ENCODE measurements around the gene ALX3.
A peak's percentile ranks its signal among the peaks of the same experiment; 100 is the strongest.

Gene ALX3

GRCh38 chr1:110070671-110071242, at the start of gene ALX3:
ALX3 (minus strand) TSS chr1:110070672; CDS start chr1:110070612, 60 bp downstream.
- DNase-seq (ENCODE audit: low read depth), result no peak

GRCh38 chr1:110119843-110120242, 49.4 kb upstream of the ALX3 start:
- DNase-seq (ENCODE audit: low read depth), result no peak

DNA sequence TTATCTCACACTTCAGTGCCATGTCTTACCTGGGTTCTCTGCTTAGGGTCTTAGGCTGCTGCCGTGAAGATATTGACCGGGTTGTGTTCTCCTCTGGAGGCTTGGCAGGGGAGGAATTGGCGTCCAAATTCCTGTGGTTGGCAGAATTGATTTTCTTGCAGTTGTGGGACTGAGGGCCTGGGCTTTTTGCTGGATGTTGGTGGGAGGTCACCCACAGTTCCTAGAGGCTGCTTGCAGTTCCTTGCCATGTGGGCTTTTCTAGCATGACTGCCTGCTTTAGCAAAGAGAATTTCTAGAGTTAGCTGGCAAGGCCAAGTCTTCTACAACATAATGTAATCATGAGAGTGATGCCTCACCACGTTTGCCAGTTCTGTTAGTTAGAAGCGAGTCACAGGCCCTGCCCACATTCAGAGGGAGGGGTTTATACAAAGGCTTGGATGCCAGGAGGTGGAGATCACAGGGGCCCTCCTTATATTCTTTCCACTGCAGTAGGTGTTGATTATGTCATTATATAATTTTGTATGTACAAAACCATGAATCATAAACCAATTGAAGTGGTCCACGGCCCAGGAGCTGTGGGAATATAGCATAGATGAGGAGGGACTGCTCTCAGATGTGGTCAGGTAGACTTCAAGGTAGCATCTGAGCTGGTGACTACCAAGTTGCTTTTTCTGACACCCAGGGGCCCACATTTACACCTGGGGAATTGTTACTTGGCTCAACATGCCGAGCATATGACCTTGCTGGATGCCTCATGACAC, 48.3 kb upstream of the ALX3 start:
- peak; percentile 12 for DNase-seq (ENCODE audit: low read depth)

- no peak for DNase-seq (ENCODE audit: low read depth)
Measured at GRCh38 chr1:110114784-110115183, 44.3 kb upstream of the ALX3 start.

GRCh38 chr1:110114173-110114572, 43.7 kb upstream of the ALX3 start:
- no peak for DNase-seq (ENCODE audit: low read depth)

DNA sequence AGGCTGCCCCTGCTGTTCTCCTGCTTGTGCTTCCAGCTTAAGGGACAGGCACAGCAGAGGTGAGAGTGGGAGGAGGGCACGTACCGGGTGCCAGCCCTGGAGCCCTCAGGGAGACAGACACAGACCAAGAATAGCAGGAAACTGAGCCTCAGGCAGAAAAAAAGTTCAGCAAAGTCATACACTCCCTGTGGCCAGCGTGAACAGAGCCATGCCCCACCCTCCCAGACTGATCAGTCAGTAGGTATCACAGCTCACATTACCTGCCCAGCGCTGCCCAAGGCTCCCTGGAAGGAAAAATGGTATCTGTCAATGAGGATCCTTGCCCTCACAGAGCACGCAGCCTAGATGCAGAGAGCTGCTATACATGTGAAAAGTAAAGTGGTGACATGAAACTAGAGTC, 43.1 kb upstream of the ALX3 start:
- DNase-seq (ENCODE audit: low read depth), result no peak

- no peak for DNase-seq (ENCODE audit: low read depth)
Measured at GRCh38 chr1:110112656-110113055, 42.2 kb upstream of the ALX3 start.

- no peak for DNase-seq (ENCODE audit: low read depth)
Measured at GRCh38 chr1:110112143-110112542, 41.7 kb upstream of the ALX3 start, which contains the start of gene UBL4B. UBL4B (plus strand) TSS chr1:110112443; CDS start chr1:110112535, 92 bp downstream.

DNA sequence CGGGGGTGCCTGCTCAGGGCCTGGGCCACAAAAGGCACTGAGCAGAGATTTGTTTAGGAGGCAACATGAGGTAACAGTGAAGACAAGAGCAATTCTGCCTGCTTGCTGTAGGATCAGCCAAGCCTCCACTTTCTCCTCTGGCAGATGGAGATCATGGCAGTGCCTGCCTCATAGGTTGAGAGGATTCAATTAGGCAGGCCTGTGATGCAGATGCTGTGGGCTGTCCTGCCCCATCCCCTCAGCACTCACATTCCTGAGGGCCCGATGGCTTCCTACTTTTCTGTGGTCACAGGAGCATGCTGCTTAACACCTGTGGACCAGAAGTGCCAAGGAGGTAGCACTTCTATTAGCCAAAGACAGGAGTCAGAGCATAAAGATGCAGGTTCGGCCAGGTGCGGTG, 40.6 kb upstream of the ALX3 start:
- DNase-seq (ENCODE audit: low read depth), result no peak

- DNase-seq (ENCODE audit: low read depth), result no peak
Measured at GRCh38 chr1:110107867-110108469, 37.5 kb upstream of the ALX3 start.

GRCh38 chr1:110106013-110106941, 35.8 kb upstream of the ALX3 start:
- no peak for DNase-seq (ENCODE audit: low read depth)

- DNase-seq (ENCODE audit: low read depth), result no peak
Measured at GRCh38 chr1:110102081-110102480, 31.6 kb upstream of the ALX3 start.

DNA sequence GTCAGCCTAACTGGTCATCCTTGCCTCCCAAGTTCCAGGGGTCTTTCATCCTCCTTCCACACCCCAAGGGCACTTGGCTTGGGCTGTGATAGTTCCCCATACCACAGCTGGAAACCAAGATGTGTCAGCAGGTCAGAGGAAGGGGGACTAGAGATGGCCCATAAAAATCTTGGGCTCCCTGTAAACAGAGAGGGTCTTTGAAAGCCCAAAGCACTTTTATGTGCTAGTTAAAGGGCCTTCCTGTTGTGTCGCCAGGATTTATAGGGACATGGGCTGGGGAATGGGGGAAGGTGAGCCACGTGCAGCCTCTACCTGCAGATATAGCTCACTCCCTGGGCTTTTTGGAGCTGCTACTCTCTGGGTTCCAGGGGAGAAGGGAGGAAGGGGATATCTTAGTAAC, 29.9 kb upstream of the ALX3 start:
- DNase-seq (ENCODE audit: low read depth), result no peak

DNA sequence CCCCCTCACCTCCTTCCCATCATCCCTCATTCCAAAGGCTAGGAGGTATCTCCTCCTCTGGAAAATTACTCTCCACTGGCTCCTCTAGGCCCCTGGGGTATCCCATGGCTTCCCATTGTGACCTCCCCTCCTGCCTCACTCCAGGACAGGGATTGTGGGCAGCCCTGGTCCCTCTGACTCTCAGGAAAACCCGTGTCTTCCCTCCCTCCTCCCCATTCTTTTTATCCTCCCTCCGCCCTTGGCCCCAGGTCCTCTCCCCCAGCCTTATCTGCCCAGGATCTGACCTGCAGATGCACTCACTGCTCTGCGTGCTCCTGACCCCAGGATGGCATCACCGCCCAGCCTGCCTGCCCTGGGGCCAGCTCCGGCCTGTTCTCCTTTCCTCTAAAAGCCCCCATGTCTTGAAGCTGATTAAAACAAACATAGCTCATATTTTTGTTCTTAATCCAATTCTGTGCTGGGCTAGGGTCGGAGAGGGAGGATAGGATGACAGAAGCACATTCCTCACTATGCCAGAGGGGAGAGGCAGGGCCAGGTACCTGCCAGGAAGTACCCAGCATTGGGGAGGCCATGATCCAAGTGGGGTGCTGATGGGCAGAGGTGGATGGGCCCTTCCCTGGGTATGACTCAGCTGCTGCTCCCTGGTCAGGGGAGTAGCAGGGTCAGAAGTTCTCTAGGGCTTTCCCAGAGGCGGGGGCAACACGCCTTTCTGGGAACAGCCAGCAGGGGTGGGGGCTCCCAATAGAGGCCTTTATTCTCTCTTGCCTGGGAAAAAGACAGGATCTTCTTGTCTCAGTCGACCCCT, 28.0 kb upstream of the ALX3 start:
- no peak for DNase-seq (ENCODE audit: low read depth)

- DNase-seq (ENCODE audit: low read depth), result no peak
Measured at GRCh38 chr1:110097507-110098221, 27.2 kb upstream of the ALX3 start.

- DNase-seq (ENCODE audit: low read depth), result no peak
Measured at GRCh38 chr1:110094931-110095654, 24.6 kb upstream of the ALX3 start.

GRCh38 chr1:110092991-110093390, 22.5 kb upstream of the ALX3 start:
- DNase-seq (ENCODE audit: low read depth), result no peak

DNA sequence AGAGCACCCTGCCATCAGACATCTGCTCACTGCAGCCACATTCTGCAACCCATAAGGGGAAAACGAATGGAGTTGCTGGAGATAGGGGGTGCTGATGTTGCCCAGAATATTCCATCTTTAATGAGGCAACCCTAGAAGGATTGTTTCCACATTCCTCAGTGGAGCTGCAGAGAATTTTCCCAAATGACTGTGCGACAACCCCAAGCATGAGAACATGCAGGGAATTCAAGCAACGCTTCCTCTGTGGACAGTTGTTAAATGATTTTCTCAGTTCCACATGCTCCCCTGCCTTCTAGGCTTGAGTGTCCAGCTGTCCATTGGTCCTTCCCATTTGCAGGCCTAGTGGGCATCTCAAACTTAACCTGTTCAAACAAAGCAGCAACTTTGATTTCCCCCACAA, 21.3 kb upstream of the ALX3 start:
- DNase-seq (ENCODE audit: low read depth), result no peak

DNA sequence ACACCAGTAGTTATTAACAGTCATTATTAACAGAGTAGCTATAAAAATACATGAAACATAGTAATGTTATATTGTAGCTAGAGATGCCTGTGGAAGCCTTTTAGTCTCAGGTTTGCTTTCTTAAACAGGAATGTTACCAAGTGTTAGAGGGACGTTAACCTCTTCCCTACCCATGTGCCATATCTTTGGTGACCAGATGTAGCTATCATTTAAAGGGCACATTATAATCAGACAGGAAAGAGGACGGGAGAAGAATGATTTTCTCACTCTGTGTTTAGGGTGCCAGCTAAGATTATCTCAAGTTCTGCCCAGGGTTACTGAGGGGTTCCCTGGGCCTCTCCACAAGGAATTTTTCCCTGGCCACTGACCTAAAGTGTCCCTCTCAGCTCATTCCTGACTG, 20.9 kb upstream of the ALX3 start:
- DNase-seq (ENCODE audit: low read depth), result no peak
